HG03442 (cell line): ENCODE measurements around the gene PLEKHG5.
"Not testable (repeated sequence)": the region's sequence is repeated elsewhere in the genome, so short reads cannot be mapped to it uniquely, and the experiment has no call there.

ENCODE experiments used
- ATAC-seq: cut with Tn5 transposase; IDR thresholded peaks from one replicate; pipeline ENCODE4 v1.9.1; 2021; ENCODE audit warnings: mild to moderate bottlenecking, moderate library complexity; ENCODE audit not compliant: unreplicated experiment

PLEKHG5 gene

GRCh38 chr1:6464514-6464836 is 27.0 kb downstream of the PLEKHG5 start:
- no peak for ATAC-seq

GRCh38 chr1:6463120-6463412 is 28.4 kb downstream of the PLEKHG5 start:
- no peak for ATAC-seq

GRCh38 chr1:6462412-6463119 is 28.9 kb downstream of the PLEKHG5 start:
- ATAC-seq, result no peak

GRCh38 chr1:6461538-6462411 is 29.7 kb downstream of the PLEKHG5 start:
- no peak for ATAC-seq

GRCh38 chr1:6461051-6461530 is 30.4 kb downstream of the PLEKHG5 start:
- no peak for ATAC-seq

GRCh38 chr1:6460301-6461050 is 31.0 kb downstream of the PLEKHG5 start:
- ATAC-seq, result no peak

GRCh38 chr1:6459850-6460265 is 31.6 kb downstream of the PLEKHG5 start:
- no peak for ATAC-seq

- no peak for ATAC-seq
Observed at GRCh38 chr1:6456800-6457466, 34.5 kb downstream of the PLEKHG5 start.

- not testable (repeated sequence) for ATAC-seq
Observed at GRCh38 chr1:6455752-6456520, 35.5 kb downstream of the PLEKHG5 start.

GRCh38 chr1:6454856-6455751 is 36.4 kb downstream of the PLEKHG5 start:
- no peak for ATAC-seq

GRCh38 chr1:6453895-6454855 is 37.3 kb downstream of the PLEKHG5 start:
- ATAC-seq, result not testable (repeated sequence)

- no peak for ATAC-seq
Observed at GRCh38 chr1:6450943-6451373, 40.5 kb downstream of the PLEKHG5 start.

- ATAC-seq, result not testable (repeated sequence)
Observed at GRCh38 chr1:6450486-6450885, 41.0 kb downstream of the PLEKHG5 start.

GRCh38 chr1:6450005-6450450 is 41.4 kb downstream of the PLEKHG5 start:
- no peak for ATAC-seq

- ATAC-seq, result no peak
Observed at GRCh38 chr1:6448749-6449631, 42.5 kb downstream of the PLEKHG5 start.

GRCh38 chr1:6447818-6448748 is 43.4 kb downstream of the PLEKHG5 start:
- ATAC-seq, result no peak
